ENCODE data around the gene KL.
A peak's percentile ranks its signal among the peaks of the same experiment; 100 is the strongest.

The KL gene

GRCh38 chr13:33033986-33034385 is 17.8 kb downstream of the KL start:
- Mint-ChIP-seq H3K36me3 (peaks cover 0 to 4% of the 10 kb centered on the region in 2 donors), H3K27ac (no peak overlapping the region), H3K4me1 (peaks cover 4 to 13% of the 10 kb centered on the region in 2 donors), H3K9me3 (peaks cover 0 to 3% of the 10 kb centered on the region in 2 donors), H3K4me3 (no peak overlapping the region), H3K27me3 (peaks cover 28% of the 10 kb centered on the region in 2 donors)
- DNase-seq (no peak), ATAC-seq (replicated peaks) (no peak)

DNA sequence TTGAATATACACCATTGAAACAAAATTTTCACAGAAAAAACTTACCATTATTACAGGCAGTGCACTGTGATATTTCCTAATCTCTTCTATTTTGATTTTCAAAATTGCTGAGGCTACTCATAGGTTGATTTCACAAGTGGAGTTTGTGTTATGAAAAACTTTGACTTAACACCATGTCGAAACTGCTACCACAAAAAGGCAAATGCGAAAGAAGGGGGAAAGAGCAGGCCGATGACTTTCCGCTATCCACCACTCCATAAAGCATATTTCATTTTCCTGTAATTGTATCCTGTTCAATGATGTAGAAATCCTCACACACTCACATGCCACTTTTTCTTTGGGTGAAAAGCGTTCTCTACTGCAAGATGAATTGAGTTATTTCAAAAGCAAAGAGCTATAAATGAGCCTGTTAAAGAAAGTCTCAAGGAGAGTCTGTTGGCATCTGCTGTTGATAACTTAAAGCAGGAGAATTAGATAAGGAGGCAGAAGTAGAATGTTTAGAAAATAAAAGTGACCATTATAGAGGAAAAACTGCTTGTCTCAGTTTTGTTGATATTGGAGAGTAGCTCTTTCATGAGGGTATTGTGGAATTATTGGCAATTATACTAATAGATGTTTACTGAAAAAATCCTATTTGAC is 18.8 kb downstream of the KL start:
- no peak overlapping the region for H3K4me3 Mint-ChIP-seq

DNA sequence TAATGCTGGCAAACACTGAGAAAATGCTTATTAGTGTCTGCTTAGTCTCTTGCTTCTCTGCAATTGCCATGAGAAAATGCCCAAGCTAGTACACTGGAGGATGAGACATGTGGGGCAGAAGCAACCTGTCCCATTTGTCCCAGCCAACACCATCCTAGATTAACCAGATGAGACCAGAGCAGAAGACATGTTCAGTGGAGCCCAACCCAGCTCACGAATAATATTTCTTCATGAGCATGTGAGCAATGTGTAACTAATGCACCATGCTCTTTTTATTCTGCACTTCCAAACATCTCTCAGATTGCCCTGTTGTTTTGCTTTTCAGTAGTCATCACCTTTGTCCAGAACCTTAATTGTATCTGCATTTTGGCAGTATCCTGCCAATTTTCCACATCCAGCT is 21.4 kb downstream of the KL start:
- peaks cover 0 to 4% of the 10 kb centered on the region in 2 donors for H3K36me3 Mint-ChIP-seq
- peaks cover 4 to 10% of the 10 kb centered on the region in 2 donors for H3K4me1 Mint-ChIP-seq
- H3K27me3 Mint-ChIP-seq, result peaks cover 9 to 15% of the 10 kb centered on the region in 2 donors
- H3K4me3 Mint-ChIP-seq, result no peak overlapping the region
- no peak for DNase-seq
- no peak overlapping the region for H3K27ac Mint-ChIP-seq
- ATAC-seq (replicated peaks), result no peak
- no peaks in the 10 kb centered on the region for H3K9me3 Mint-ChIP-seq

More for the DNA sequence above, 18.8 kb downstream of the KL start:
- ATAC-seq (replicated peaks) (no peak), DNase-seq (no peak)
- H3K4me1 Mint-ChIP-seq, result peaks cover 4 to 13% of the 10 kb centered on the region in 2 donors
- peaks cover 0 to 3% of the 10 kb centered on the region in 2 donors for H3K9me3 Mint-ChIP-seq
- peaks cover 28% of the 10 kb centered on the region in 2 donors for H3K27me3 Mint-ChIP-seq
- peaks cover 0 to 4% of the 10 kb centered on the region in 2 donors for H3K36me3 Mint-ChIP-seq
- no peak overlapping the region for H3K27ac Mint-ChIP-seq

DNA sequence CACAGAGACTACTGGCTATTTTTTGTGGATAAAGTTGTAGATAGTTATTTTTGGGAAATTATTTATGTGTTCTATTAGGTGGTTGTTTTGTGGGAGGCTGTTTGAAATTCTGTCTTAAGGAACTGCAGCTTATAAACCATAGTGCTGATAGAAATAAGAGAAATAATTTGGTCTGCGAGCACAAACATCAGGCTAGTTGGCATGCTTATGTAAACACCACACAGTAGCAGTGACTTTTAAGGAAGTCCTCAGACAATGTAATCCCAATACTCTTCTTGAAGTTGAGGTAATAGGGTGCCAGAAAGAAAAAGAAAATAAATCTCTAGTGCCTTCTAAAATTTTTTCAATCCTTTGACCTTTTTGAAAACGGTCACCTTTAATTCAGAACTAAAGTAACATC is 23.9 kb downstream of the KL start:
- Mint-ChIP-seq H3K36me3 (no peaks in the 10 kb centered on the region), H3K27me3 (peaks cover 5 to 8% of the 10 kb centered on the region in 2 donors)
- ATAC-seq (replicated peaks), result no peak

DNA sequence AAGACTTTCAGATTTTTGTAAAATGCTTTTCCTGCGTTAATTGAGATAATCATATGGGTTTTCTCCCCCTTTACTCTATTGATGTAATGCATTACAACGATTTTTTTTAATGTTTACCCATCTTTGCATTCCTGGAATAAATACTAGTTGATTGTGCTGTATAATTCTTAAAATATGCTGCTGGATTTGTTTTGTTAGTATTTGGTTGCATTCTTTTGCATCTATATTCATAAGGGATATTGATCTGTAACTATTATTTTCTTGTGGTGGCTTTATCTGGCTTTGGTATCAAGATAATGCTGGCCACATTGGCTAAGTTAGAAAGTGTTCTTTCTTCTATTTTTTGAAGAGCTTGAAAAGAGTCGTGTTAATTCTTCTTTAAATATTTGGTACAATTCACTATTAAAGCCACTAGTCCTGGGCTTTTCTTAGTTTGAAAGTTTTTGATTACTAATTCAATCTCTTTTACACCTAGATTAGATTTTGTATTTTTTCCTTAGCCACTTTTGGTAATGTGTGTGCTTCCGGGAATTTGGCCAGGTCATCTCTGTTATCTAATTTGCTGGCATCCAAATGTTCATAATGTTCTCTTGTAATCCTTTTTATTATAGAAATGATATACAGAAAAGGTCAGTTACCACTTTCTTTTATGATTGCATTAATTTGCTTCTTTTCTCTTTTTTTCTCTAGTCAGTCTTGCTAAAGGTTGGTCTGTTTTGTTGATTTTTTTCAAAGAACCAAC is 29.8 kb downstream of the KL start:
- Mint-ChIP-seq H3K4me1 (no peaks in the 10 kb centered on the region), H3K27ac (no peak overlapping the region)
- ATAC-seq (replicated peaks), result no peak

More for the DNA sequence above, 23.9 kb downstream of the KL start:
- DNase-seq, result no peak
- H3K27ac Mint-ChIP-seq, result no peak overlapping the region
- H3K4me3 Mint-ChIP-seq, result no peak overlapping the region
- H3K9me3 Mint-ChIP-seq, result no peaks in the 10 kb centered on the region
- no peaks in the 10 kb centered on the region for H3K4me1 Mint-ChIP-seq

DNA sequence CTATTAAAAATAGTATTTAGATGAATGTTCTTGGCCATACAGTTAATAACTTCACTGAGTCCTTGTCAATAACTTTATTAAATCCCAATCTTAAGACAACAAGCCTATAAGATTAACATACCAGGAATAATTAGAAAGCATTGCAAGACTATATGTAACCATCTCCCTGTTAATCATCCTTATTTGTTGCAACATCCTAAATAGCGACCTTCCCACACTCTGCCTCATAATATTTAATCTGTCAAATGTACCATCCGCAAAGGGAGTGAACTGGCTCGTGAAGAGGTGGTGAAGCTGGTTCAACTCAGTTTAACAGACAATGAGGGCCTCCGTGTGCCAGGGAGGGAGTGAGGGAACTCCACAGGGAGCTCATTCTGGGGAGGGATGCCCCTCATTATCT is 33.9 kb downstream of the KL start:
- DNase-seq, result no peak
- peaks cover 0 to 9% of the 10 kb centered on the region in 2 donors for H3K27me3 Mint-ChIP-seq
- no peaks in the 10 kb centered on the region for H3K9me3 Mint-ChIP-seq
- ATAC-seq (replicated peaks), result no peak
- no peak overlapping the region for H3K4me3 Mint-ChIP-seq
- no peak overlapping the region for H3K27ac Mint-ChIP-seq
- H3K36me3 Mint-ChIP-seq, result no peaks in the 10 kb centered on the region
- H3K4me1 Mint-ChIP-seq, result no peaks in the 10 kb centered on the region

More for the DNA sequence above, 29.8 kb downstream of the KL start:
- no peaks in the 10 kb centered on the region for H3K9me3 Mint-ChIP-seq
- peaks cover 5 to 9% of the 10 kb centered on the region in 2 donors for H3K27me3 Mint-ChIP-seq
- H3K36me3 Mint-ChIP-seq, result no peaks in the 10 kb centered on the region
- no peak overlapping the region for H3K4me3 Mint-ChIP-seq
- no peak for DNase-seq

DNA sequence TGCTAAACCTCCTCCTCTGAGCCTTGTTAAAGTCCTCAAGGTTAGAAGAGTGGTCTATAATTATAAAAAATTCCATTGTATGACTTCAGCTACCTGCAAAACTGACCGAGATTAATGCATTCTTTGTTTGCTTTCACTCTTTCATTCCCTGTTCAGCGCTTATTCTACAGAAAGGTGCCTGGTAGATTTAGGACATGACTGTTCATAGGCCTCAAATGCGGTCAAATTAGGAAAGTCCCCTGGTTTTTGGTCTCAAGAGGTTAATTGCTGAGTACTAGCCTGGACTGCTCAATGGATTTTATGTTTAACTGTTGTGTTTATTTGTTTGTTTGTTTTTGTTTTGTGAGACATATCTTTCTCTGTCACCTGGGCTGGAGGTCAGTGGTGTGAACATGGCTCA is 35.4 kb downstream of the KL start:
- DNase-seq (no peak), ATAC-seq (replicated peaks) (peak in 1 of 2 donors; percentile 33)
- no peak overlapping the region for H3K27ac Mint-ChIP-seq
- H3K36me3 Mint-ChIP-seq, result no peaks in the 10 kb centered on the region
- H3K9me3 Mint-ChIP-seq, result no peaks in the 10 kb centered on the region
- peaks cover under 1 to 9% of the 10 kb centered on the region in 2 donors for H3K27me3 Mint-ChIP-seq
- no peaks in the 10 kb centered on the region for H3K4me1 Mint-ChIP-seq
- H3K4me3 Mint-ChIP-seq, result no peak overlapping the region

- Mint-ChIP-seq H3K4me1 (no peaks in the 10 kb centered on the region), H3K9me3 (no peaks in the 10 kb centered on the region), H3K27me3 (peaks cover 11 to 13% of the 10 kb centered on the region in 2 donors), H3K4me3 (no peak overlapping the region), H3K36me3 (no peaks in the 10 kb centered on the region), H3K27ac (no peak overlapping the region)
- ATAC-seq (replicated peaks) (no peak), DNase-seq (no peak)
Measured at GRCh38 chr13:33052506-33053280, 36.5 kb downstream of the KL start.

DNA sequence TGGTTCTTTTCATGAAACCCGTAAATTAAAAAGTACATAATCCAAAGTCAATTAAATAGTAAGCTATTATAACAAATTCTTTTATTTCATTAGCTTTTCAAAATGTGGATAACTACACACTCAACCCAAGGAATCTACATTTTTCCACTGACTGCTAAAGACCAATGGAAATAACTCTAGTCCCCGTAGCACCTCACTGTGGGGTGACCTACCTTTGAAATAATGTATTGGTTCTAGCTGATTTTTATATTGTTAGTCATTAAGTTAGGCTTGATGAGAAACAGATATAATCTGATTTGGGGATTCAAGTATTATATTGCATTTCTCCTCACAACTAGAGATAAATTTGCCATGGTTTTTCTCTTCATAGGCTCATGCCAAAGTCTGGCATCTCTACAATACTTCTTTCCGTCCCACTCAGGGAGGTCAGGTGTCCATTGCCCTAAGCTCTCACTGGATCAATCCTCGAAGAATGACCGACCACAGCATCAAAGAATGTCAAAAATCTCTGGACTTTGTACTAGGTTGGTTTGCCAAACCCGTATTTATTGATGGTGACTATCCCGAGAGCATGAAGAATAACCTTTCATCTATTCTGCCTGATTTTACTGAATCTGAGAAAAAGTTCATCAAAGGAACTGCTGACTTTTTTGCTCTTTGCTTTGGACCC is 37.3 kb downstream of the KL start:
- DNase-seq (no peak), ATAC-seq (replicated peaks) (no peak)
- H3K36me3 Mint-ChIP-seq, result no peaks in the 10 kb centered on the region
- no peaks in the 10 kb centered on the region for H3K9me3 Mint-ChIP-seq
- H3K27ac Mint-ChIP-seq, result no peak overlapping the region
- peaks cover 12 to 13% of the 10 kb centered on the region in 2 donors for H3K27me3 Mint-ChIP-seq
- no peak overlapping the region for H3K4me3 Mint-ChIP-seq
- no peaks in the 10 kb centered on the region for H3K4me1 Mint-ChIP-seq

DNA sequence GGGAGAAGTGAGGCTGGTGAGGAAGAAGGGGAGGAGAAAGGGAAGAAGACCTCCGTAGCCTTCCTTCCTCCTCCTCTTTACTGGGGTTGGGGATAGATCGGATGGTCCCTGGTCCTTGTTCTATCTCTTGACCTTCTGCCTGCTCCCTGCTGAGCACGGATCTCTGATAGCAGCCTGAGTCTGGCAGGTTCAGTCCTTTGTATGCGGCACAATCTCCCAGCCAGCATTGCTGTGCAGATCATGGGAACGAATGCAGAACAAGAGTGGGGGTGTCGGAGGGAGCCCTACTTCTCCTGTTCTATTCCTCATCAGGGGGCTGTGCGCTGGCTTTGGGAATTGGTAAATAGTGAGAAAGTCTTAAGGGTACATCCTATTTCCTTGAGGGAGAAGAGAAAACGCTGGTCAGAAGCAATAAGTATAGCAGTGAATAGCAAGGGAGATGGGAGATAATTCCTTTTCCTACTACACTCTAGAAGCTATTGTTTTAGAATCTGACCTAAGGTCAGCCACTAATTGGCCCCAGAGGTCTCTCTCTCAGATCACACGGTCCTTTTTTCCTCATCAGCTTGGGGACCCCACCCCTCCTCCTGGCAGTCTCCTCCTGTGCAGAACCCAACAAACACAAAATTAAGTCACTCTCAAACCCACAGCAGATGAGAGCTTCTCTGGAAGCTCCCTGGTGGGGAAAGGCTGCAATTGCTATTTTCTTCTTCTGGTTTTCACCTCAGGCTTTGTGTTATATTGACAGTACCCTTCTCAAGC is 41.0 kb downstream of the KL start:
- Mint-ChIP-seq H3K9me3 (no peaks in the 10 kb centered on the region), H3K36me3 (no peaks in the 10 kb centered on the region), H3K4me3 (no peak overlapping the region), H3K27me3 (peaks cover 8 to 12% of the 10 kb centered on the region in 2 donors), H3K4me1 (no peaks in the 10 kb centered on the region), H3K27ac (no peak overlapping the region)
- ATAC-seq (replicated peaks) (peak; percentile 34 to 52), DNase-seq (no peak)

DNA sequence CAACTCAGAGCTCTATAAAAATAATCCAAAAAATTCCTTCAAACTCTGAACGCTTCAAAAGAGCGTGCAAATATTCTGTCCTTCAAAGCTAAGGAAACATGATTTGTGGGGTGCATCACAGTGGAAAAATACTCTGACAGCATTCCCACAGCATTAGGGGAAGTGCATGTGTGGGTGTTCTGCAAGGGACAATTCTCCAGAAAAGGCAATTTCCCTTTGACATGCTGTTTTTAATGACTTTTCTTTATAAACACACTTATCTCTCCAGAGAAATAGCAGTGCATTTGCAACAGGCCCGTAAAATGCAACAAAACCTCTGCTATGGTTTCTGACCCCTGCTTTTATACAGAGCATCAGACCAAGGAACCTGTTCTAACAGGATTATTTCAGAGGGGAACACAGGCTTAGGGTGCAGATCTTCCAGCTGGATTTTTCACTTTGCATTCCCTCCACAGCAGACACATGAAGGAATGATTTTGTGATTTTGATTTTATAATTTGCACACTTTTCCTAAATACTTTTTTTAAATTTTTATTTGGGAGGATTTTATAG is 42.6 kb downstream of the KL start:
- no peaks in the 10 kb centered on the region for H3K4me1 Mint-ChIP-seq
- H3K27ac Mint-ChIP-seq, result no peak overlapping the region
- no peak for DNase-seq
- H3K36me3 Mint-ChIP-seq, result no peaks in the 10 kb centered on the region
- no peak for ATAC-seq (replicated peaks)
- H3K4me3 Mint-ChIP-seq, result no peak overlapping the region
- peaks cover 12 to 13% of the 10 kb centered on the region in 2 donors for H3K27me3 Mint-ChIP-seq
- no peaks in the 10 kb centered on the region for H3K9me3 Mint-ChIP-seq

DNA sequence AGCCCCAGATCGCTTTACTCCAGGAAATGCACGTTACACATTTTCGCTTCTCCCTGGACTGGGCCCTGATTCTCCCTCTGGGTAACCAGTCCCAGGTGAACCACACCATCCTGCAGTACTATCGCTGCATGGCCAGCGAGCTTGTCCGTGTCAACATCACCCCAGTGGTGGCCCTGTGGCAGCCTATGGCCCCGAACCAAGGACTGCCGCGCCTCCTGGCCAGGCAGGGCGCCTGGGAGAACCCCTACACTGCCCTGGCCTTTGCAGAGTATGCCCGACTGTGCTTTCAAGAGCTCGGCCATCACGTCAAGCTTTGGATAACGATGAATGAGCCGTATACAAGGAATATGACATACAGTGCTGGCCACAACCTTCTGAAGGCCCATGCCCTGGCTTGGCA is 44.6 kb downstream of the KL start:
- Mint-ChIP-seq H3K4me3 (no peak overlapping the region), H3K27ac (no peak overlapping the region), H3K27me3 (peaks cover 11 to 12% of the 10 kb centered on the region in 2 donors), H3K36me3 (no peaks in the 10 kb centered on the region), H3K4me1 (no peaks in the 10 kb centered on the region), H3K9me3 (no peaks in the 10 kb centered on the region)
- DNase-seq, result no peak
- ATAC-seq (replicated peaks), result no peak

DNA sequence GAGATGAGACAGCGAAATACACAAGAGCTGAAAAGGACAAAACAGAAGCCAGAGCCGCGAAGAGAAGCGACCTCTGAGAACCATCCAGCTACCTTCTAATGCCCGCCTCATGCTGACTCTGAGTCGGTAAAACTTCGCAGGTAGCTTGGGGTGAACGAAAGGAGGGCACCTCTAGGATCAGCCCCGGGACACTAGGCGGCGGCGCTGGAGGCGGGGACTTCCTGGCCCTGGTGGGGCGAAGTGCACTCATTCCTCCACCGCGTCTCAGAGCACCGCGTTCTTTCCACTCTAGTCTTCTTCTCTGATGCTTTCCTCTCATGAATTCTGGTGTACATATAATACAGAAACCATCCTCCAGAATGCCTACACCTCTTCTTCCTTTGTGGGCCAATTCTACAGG is 50.1 kb downstream of the KL start:
- Mint-ChIP-seq H3K4me1 (no peaks in the 10 kb centered on the region), H3K9me3 (no peaks in the 10 kb centered on the region), H3K27ac (no peak overlapping the region)

More for the DNA sequence above, 50.1 kb downstream of the KL start:
- Mint-ChIP-seq H3K36me3 (no peaks in the 10 kb centered on the region), H3K4me3 (no peak overlapping the region), H3K27me3 (peaks cover 0 to 5% of the 10 kb centered on the region in 2 donors)
- DNase-seq, result no peak
- no peak for ATAC-seq (replicated peaks)
